Glutamatergic neuron (in vitro differentiated cells): ENCODE results near the gene RFC3. TPM values are rescaled to one million over a fixed set of nuclear protein-coding genes. Genes with fewer than 3 reads are reported as not detected.

Experiments used
- DNase-seq: peaks from one replicate; pipeline ENCODE4 v3.0.0; 2022
- H3K27ac Mint-ChIP-seq: one replicate; pipeline ENCODE4 v1.8.0; 2020; ENCODE audit warnings: mild to moderate bottlenecking, mixed read lengths, inconsistent platforms; ENCODE audit not compliant: unreplicated experiment
- H3K27me3 Mint-ChIP-seq: one replicate; pipeline ENCODE4 v1.8.0; 2020; ENCODE audit warnings: mild to moderate bottlenecking, moderate library complexity, mixed read lengths, inconsistent platforms; ENCODE audit not compliant: unreplicated experiment
- H3K36me3 Mint-ChIP-seq: one replicate; pipeline ENCODE4 v1.8.0; 2020; ENCODE audit warnings: mild to moderate bottlenecking, mixed read lengths, inconsistent platforms; ENCODE audit not compliant: unreplicated experiment
- H3K4me1 Mint-ChIP-seq: one replicate; pipeline ENCODE4 v1.8.0; 2020; ENCODE audit warnings: mild to moderate bottlenecking, low read depth, mixed read lengths, inconsistent platforms; ENCODE audit not compliant: unreplicated experiment
- H3K4me3 Mint-ChIP-seq: one replicate; pipeline ENCODE4 v1.8.0; 2020; ENCODE audit warnings: mild to moderate bottlenecking, mixed read lengths, inconsistent platforms; ENCODE audit not compliant: unreplicated experiment
- H3K9me3 Mint-ChIP-seq: one replicate; pipeline ENCODE4 v1.8.0; 2020; ENCODE audit warnings: mild to moderate bottlenecking, moderate library complexity, mixed read lengths, inconsistent platforms; ENCODE audit not compliant: unreplicated experiment
- CTCF ChIP-seq: fragments of 200-600 bp; sonication (generic); IDR thresholded peaks from one replicate; pipeline ENCODE4 v1.5.0; 2021; ENCODE audit not compliant: partially characterized antibody, unreplicated experiment
- total RNA-seq: library from RNA; stranded (reverse); fragmentation: NEBNext Ultra II Directional; extraction: Animal tissue kit (Norgen Biotek cat#: 25700); gene quantifications from one replicate; pipeline ENCODE4 v1.2.1, GENCODE V29; 2021; ENCODE audit not compliant: unreplicated experiment

Gene RFC3
- total RNA-seq, 1 donor from 2014 or later: 12.6 TPM

- H3K9me3 Mint-ChIP-seq: no peaks in the 10 kb centered on the region
- no peak for TF ChIP-seq CTCF
- H3K27me3 Mint-ChIP-seq: no peaks in the 10 kb centered on the region
- H3K27ac Mint-ChIP-seq: no peak overlapping the region
- no peaks in the 10 kb centered on the region for H3K4me1 Mint-ChIP-seq
- peaks cover 8% of the 10 kb centered on the region for H3K36me3 Mint-ChIP-seq
- H3K4me3 Mint-ChIP-seq: no peak overlapping the region
- no peak for DNase-seq
Measured at GRCh38 chr13:33787051-33787591, 30.8 kb upstream of the RFC3 start.

- H3K36me3 Mint-ChIP-seq: peaks cover 8% of the 10 kb centered on the region
- H3K4me1 Mint-ChIP-seq: peaks cover 8% of the 10 kb centered on the region
- H3K9me3 Mint-ChIP-seq: peaks cover 4% of the 10 kb centered on the region
- H3K27me3 Mint-ChIP-seq: no peaks in the 10 kb centered on the region
- DNase-seq: no peak
- no peak overlapping the region for H3K27ac Mint-ChIP-seq
- no peak for TF ChIP-seq CTCF
- no peak overlapping the region for H3K4me3 Mint-ChIP-seq
Measured at GRCh38 chr13:33789066-33789606, 28.8 kb upstream of the RFC3 start.

GRCh38 chr13:33789739-33790138 lies 28.2 kb upstream of the RFC3 start:
- Mint-ChIP-seq H3K27me3 (no peaks in the 10 kb centered on the region), H3K4me1 (peaks cover 8% of the 10 kb centered on the region), H3K27ac (no peak overlapping the region), H3K9me3 (peaks cover 4% of the 10 kb centered on the region), H3K36me3 (peaks cover 8% of the 10 kb centered on the region), H3K4me3 (no peak overlapping the region)
- DNase-seq: no peak
- TF ChIP-seq CTCF: no peak

- Mint-ChIP-seq H3K27ac (peak overlapping the region; percentile 75), H3K36me3 (peaks cover 8% of the 10 kb centered on the region), H3K9me3 (peaks cover 4% of the 10 kb centered on the region), H3K4me1 (peaks cover 8% of the 10 kb centered on the region), H3K4me3 (peak overlapping the region; percentile 23), H3K27me3 (peaks cover 2% of the 10 kb centered on the region)
- DNase-seq: no peak
- TF ChIP-seq CTCF: no peak
Measured at GRCh38 chr13:33793726-33794125, 24.2 kb upstream of the RFC3 start.

- no peak for DNase-seq
- no peak for TF ChIP-seq CTCF
- H3K36me3 Mint-ChIP-seq: peaks cover 8% of the 10 kb centered on the region
- no peak overlapping the region for H3K27ac Mint-ChIP-seq
- H3K4me3 Mint-ChIP-seq: no peak overlapping the region
- peaks cover 8% of the 10 kb centered on the region for H3K4me1 Mint-ChIP-seq
- H3K27me3 Mint-ChIP-seq: peaks cover 2% of the 10 kb centered on the region
- H3K9me3 Mint-ChIP-seq: peaks cover 4% of the 10 kb centered on the region
Measured at GRCh38 chr13:33794576-33794975, 23.4 kb upstream of the RFC3 start.
